HL-60 (cell line): ENCODE results near the gene GNG7.
"Not testable (repeated sequence)": the region's sequence is repeated elsewhere in the genome, so short reads cannot be mapped to it uniquely, and the experiment has no call there.

Experiments
- DNase-seq, 2 experiments: peaks; one replicate each; pipeline ENCODE4 v3.0.0-alpha.2; 2010 to 2020; ENCODE audit warnings: low read depth in 1 of 2, low spot score in 1 of 2
- H3K27ac ChIP-seq: fragments of 250-450 bp; sonication (Bioruptor Pico); replicated peaks from 2 replicates; pipeline ENCODE4 v1.5.1; 2020; ENCODE audit warnings: mild to moderate bottlenecking, moderate library complexity
- H3K27me3 ChIP-seq: fragments of 250-450 bp; sonication (Bioruptor Pico); 2 replicates; pipeline ENCODE4 v1.5.1; 2021; ENCODE audit warnings: mild to moderate bottlenecking, moderate library complexity; ENCODE audit not compliant: insufficient read depth, poor library complexity, severe bottlenecking
- H3K4me3 ChIP-seq: replicated peaks from 2 replicates; pipeline ENCODE4 v1.5.1; 2011; ENCODE audit warnings: mild to moderate bottlenecking, control low read depth, low read length; ENCODE audit not compliant: insufficient read depth
- GABPA ChIP-seq: IDR thresholded peaks from 2 replicates; pipeline ENCODE4 v1.6.1; 2012; ENCODE audit warnings: low read depth
- POLR2AphosphoS5 ChIP-seq: IDR thresholded peaks from 2 replicates; pipeline ENCODE4 v1.6.1; 2012; ENCODE audit warnings: low read depth
- SPI1 ChIP-seq: IDR thresholded peaks from 2 replicates; pipeline ENCODE4 v1.6.1; 2012; ENCODE audit warnings: low read depth, mild to moderate bottlenecking, borderline replicate concordance
- TF ChIP-seq, protein P1 (sequence below): IDR thresholded peaks from one replicate; pipeline ENCODE4 v1.5.1; 2011; ENCODE audit warnings: low read length, control low read depth, inconsistent platforms; ENCODE audit not compliant: insufficient read depth
- TF ChIP-seq, protein P2 (sequence below): IDR thresholded peaks from 2 replicates; pipeline ENCODE4 v1.6.1; 2012; ENCODE audit warnings: low read depth; ENCODE audit not compliant: insufficient replicate concordance

The GNG7 gene

DNA sequence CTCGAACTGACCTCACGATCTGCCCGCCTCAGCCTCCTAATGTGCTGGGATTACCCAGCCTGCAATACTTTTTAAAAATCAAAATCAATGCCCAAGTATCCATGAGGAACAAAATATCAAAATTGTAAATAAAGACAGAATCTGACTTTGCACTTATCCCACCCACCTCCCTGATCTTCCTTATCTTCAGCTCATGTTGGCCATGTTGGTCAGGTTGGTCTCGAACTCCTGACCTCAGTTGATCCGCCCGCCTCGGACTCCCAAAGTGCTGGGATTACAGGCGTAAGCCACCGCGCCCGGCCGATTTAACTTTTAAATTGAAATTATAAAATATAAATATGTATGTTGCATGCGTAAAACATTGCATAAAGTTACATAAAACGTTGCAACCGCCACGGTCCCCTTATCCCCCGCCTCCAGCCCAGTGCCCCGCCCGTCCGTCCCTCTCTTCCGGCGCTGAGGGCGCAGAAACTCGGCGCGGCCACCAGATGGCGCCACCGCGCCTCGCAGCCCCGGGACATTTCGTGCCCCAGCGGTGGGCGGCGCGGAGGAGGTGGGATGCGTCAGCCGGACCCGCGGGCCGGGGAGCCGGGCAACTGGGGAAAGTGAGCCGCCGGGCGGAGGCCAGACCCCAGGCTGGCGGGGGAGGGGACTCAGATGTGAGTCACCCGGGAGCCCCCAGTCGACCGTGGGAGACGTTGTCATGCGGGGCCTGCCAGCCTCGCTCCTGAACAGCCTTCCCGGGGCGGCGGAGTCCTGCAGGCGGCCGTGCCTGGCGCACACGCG, 228.1 kb downstream of the GNG7 start:
- DNase-seq, result peak; percentile 75 to 81
- peak overlapping the region; percentile 44 for H3K4me3 ChIP-seq
- peak overlapping the region; percentile 37; the same call in 1 of the 2 replicates for H3K27ac ChIP-seq
- no peaks in the 10 kb centered on the region for H3K27me3 ChIP-seq
- TF ChIP-seq, protein P1, sequence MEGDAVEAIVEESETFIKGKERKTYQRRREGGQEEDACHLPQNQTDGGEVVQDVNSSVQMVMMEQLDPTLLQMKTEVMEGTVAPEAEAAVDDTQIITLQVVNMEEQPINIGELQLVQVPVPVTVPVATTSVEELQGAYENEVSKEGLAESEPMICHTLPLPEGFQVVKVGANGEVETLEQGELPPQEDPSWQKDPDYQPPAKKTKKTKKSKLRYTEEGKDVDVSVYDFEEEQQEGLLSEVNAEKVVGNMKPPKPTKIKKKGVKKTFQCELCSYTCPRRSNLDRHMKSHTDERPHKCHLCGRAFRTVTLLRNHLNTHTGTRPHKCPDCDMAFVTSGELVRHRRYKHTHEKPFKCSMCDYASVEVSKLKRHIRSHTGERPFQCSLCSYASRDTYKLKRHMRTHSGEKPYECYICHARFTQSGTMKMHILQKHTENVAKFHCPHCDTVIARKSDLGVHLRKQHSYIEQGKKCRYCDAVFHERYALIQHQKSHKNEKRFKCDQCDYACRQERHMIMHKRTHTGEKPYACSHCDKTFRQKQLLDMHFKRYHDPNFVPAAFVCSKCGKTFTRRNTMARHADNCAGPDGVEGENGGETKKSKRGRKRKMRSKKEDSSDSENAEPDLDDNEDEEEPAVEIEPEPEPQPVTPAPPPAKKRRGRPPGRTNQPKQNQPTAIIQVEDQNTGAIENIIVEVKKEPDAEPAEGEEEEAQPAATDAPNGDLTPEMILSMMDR, result peak; percentile 50
- TF ChIP-seq SPI1, result no peak
- no peak for TF ChIP-seq GABPA

DNA sequence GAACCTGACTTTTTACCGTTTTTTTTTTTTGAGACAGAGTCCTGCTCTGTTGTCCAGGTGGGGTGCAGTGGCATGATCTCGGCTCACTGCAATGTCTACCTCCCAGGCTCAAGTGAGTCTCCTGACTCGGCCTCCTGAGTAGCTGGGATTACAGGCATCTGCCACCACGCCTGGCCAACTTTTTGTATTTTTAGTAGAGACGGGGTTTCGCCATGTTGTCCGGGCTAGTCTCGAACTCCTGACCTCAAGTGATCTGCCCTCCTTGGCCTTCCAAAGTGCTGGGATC, 232.6 kb downstream of the GNG7 start:
- not testable (repeated sequence) for H3K4me3 ChIP-seq, H3K27me3 ChIP-seq, H3K27ac ChIP-seq, DNase-seq

DNA sequence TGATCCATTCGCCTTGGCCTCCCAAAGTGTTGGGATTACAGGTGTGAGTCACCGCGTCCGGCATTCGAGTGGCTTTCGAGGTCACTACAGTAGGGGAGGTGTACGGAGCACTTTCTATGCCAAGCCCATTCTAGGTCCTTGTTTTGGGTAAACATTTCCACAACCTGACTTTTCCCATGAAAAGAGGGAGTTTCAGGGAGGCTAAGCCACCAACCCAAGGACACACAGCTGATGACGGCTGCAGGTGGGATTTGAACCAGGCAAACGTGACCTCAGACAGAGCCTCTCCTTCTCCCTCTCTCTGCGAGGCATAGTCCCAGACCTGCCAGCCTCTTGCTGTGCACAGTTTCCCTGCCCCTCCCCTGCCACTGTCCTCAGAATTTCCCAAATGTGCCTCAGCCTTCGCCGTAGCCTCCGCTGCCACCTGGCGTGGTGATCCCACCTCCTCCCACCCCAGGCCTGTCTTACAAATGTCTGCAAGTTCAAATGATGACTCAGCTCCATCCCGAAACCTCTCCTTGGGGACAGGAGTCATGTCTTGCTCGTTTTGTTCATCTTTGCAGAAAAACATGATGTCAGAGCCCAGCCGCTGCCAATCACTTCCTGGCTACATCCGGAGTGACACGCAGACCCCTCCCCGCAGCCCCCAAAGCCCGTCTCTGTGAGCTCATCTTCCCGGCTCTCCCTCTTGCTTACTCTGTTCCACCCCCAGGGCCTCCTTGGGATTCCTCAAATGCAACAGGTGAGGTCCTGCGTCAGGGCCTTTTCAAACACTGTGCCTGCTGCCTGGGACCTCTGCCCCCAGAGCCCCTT, 233.2 kb downstream of the GNG7 start:
- Histone ChIP-seq H3K4me3 (no peak overlapping the region), H3K27ac (no peak overlapping the region), H3K27me3 (no peaks in the 10 kb centered on the region)
- TF ChIP-seq, protein P2, sequence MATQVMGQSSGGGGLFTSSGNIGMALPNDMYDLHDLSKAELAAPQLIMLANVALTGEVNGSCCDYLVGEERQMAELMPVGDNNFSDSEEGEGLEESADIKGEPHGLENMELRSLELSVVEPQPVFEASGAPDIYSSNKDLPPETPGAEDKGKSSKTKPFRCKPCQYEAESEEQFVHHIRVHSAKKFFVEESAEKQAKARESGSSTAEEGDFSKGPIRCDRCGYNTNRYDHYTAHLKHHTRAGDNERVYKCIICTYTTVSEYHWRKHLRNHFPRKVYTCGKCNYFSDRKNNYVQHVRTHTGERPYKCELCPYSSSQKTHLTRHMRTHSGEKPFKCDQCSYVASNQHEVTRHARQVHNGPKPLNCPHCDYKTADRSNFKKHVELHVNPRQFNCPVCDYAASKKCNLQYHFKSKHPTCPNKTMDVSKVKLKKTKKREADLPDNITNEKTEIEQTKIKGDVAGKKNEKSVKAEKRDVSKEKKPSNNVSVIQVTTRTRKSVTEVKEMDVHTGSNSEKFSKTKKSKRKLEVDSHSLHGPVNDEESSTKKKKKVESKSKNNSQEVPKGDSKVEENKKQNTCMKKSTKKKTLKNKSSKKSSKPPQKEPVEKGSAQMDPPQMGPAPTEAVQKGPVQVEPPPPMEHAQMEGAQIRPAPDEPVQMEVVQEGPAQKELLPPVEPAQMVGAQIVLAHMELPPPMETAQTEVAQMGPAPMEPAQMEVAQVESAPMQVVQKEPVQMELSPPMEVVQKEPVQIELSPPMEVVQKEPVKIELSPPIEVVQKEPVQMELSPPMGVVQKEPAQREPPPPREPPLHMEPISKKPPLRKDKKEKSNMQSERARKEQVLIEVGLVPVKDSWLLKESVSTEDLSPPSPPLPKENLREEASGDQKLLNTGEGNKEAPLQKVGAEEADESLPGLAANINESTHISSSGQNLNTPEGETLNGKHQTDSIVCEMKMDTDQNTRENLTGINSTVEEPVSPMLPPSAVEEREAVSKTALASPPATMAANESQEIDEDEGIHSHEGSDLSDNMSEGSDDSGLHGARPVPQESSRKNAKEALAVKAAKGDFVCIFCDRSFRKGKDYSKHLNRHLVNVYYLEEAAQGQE, result no peak
- TF ChIP-seq, protein P1, result no peak
- TF ChIP-seq SPI1 (no peak), POLR2AphosphoS5 (no peak), GABPA (no peak)
- peak in 1 of 2 experiments; percentile 39 for DNase-seq

DNA sequence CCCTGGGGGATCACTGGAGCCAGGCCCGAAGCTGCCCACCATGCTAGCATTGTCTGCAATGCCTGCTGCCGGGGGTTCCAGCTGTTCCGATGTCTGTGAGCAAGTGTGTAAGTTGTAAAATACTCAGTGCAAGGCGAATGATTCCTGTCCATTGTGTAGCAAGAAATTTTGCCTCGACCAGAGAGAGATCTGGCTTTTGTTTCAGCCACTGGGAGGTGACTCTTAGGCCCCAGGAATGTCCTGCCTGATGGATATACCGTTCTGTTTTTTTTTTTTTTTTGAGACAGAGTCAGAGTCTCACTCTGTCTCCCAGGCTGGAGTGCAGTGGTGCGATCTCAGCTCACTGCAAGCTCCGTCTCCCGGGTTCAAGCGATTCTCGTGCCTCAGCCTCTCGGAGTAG, 233.9 kb downstream of the GNG7 start:
- no peak for DNase-seq
- TF ChIP-seq GABPA, result no peak
- TF ChIP-seq SPI1, result no peak
- no peak for TF ChIP-seq POLR2AphosphoS5
- TF ChIP-seq, protein P1, result no peak
- TF ChIP-seq, protein P2, result no peak
- no peaks in the 10 kb centered on the region for H3K27me3 ChIP-seq
- no peak overlapping the region for H3K27ac ChIP-seq
- H3K4me3 ChIP-seq, result no peak overlapping the region
